Mesendoderm (in vitro differentiated cells): Measurements from ENCODE around the gene DDX50.

ENCODE experiments used
- DNase-seq: peaks from one replicate; pipeline ENCODE4 v3.0.0; 2013
- H2AK5ac ChIP-seq: 2 replicates; pipeline ENCODE4 v1.6.1; 2013; ENCODE audit warnings: low read length, inconsistent platforms
- H2BK120ac ChIP-seq: 2 replicates; pipeline ENCODE4 v1.6.1; 2013; ENCODE audit warnings: low read depth, mild to moderate bottlenecking, low read length, moderate library complexity, mixed read lengths
- H2BK15ac ChIP-seq: replicated peaks from 2 replicates; pipeline ENCODE4 v1.6.1; 2013; ENCODE audit warnings: low read depth, mild to moderate bottlenecking, moderate library complexity
- H2BK5ac ChIP-seq: 2 replicates; pipeline ENCODE4 v1.6.1; 2013; ENCODE audit warnings: low read length, inconsistent platforms
- H3K18ac ChIP-seq: 2 replicates; pipeline ENCODE4 v1.6.1; 2013; ENCODE audit warnings: mild to moderate bottlenecking, low read length, mixed read lengths
- H3K23ac ChIP-seq: one replicate; pipeline ENCODE4 v1.6.1; 2013; ENCODE audit warnings: low read length
- H3K27ac ChIP-seq: 2 replicates; pipeline ENCODE4 v1.5.1; 2013; ENCODE audit warnings: low read depth, mild to moderate bottlenecking, inconsistent platforms, low read length, moderate library complexity
- H3K27me3 ChIP-seq: 2 replicates; pipeline ENCODE4 v1.6.1; 2013; ENCODE audit warnings: low read length, control low read depth, mild to moderate bottlenecking, inconsistent platforms; ENCODE audit not compliant: insufficient read depth, poor library complexity
- H3K36me3 ChIP-seq: 2 replicates; pipeline ENCODE4 v1.6.1; 2013; ENCODE audit warnings: low read length, inconsistent platforms; ENCODE audit not compliant: control insufficient read depth, insufficient read depth
- H3K4ac ChIP-seq: one replicate; pipeline ENCODE4 v1.6.1; 2013; ENCODE audit warnings: low read depth, mild to moderate bottlenecking, low read length, moderate library complexity
- H3K4me1 ChIP-seq: 2 replicates; pipeline ENCODE4 v1.6.1; 2013; ENCODE audit warnings: low read depth, low read length, inconsistent platforms; ENCODE audit not compliant: control insufficient read depth
- H3K4me2 ChIP-seq: 2 replicates; pipeline ENCODE4 v1.6.1; 2013; ENCODE audit warnings: low read length
- H3K4me3 ChIP-seq: 2 replicates; pipeline ENCODE4 v1.5.1; 2013; ENCODE audit warnings: mild to moderate bottlenecking, low read length
- H3K56ac ChIP-seq: one replicate; pipeline ENCODE4 v1.6.1; 2013; ENCODE audit warnings: low read length
- H3K79me1 ChIP-seq: 2 replicates; pipeline ENCODE4 v1.6.1; 2013; ENCODE audit warnings: low read length, inconsistent platforms
- H3K79me2 ChIP-seq: 2 replicates; pipeline ENCODE4 v1.6.1; 2013; ENCODE audit warnings: mild to moderate bottlenecking, low read length; ENCODE audit not compliant: control insufficient read depth, insufficient read depth
- H3K9ac ChIP-seq: 2 replicates; pipeline ENCODE4 v1.6.1; 2013; ENCODE audit warnings: low read length, inconsistent platforms
- H4K5ac ChIP-seq: one replicate; pipeline ENCODE4 v1.6.1; 2013; ENCODE audit warnings: low read length
- H4K8ac ChIP-seq: one replicate; pipeline ENCODE4 v1.6.1; 2013; ENCODE audit warnings: low read depth, mild to moderate bottlenecking, control low read depth, low read length, moderate library complexity
- WGBS: extraction: QIAGEN DNeasy Blood & Tissue Kit; methylation state at CpG from one replicate; pipeline ENCODE4 v1.1.7; 2013; ENCODE audit warnings: low lambda C conversion rate, missing lambda C conversion rate; ENCODE audit not compliant: insufficient coverage; ENCODE audit errors: extremely low coverage; 5-methylcytosine and 5-hydroxymethylcytosine counted together

Gene DDX50

DNA sequence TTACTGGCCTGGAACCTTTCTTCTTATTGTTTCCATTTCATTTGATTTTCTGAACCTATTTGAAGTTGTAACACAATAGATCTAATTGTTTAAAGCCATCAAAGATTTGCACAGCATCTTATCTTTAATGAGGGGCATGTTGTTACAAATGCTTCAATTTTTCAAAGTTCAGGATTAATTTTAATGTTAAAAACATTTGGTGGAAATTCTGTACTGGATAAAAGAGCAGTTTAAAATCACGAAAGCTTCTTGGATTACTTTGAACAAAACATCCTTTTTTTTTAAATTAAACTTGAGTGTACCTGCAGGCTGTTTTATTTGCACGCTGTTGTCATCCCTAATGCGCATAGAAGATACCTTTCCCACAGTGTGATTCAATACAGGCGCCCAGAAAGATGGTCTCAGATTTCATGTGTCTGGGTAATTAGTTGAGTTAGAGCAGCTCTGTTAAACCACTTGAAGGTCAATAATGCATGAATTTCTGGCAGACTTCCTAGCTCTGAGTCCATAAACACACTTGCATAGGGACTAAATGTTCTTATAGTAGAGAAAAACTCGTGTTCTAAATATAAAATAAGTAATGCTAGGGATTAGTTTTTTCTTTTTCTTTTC lies 29.3 kb upstream of the DDX50 start:
- Histone ChIP-seq H3K27ac (no peak overlapping the region), H3K79me1 (no peaks in the 10 kb centered on the region), H3K4me1 (no peaks in the 10 kb centered on the region), H2BK15ac (no peak overlapping the region), H3K36me3 (no peaks in the 10 kb centered on the region), H3K4me2 (no peak overlapping the region), H2AK5ac (no peak overlapping the region), H3K18ac (no peak overlapping the region), H3K27me3 (no peaks in the 10 kb centered on the region), H3K4me3 (no peak overlapping the region), H3K23ac (no peak overlapping the region), H3K79me2 (no peaks in the 10 kb centered on the region), H2BK5ac (no peak overlapping the region), H3K9ac (no peak overlapping the region), H2BK120ac (no peak overlapping the region), H4K5ac (no peak overlapping the region), H4K8ac (no peak overlapping the region), H3K4ac (no peak overlapping the region), H3K56ac (no peak overlapping the region)
- DNase-seq: peak; percentile 37
- WGBS: no CpG with 5 or more reads among the region's 5 CpGs

GRCh38 chr10:68876246-68877138 lies 24.6 kb upstream of the DDX50 start:
- Histone ChIP-seq H3K4me1 (peaks cover 9% of the 10 kb centered on the region), H3K4ac (no peak overlapping the region), H3K36me3 (no peaks in the 10 kb centered on the region), H3K79me2 (no peaks in the 10 kb centered on the region), H4K5ac (no peak overlapping the region), H2AK5ac (no peak overlapping the region), H3K79me1 (no peaks in the 10 kb centered on the region), H2BK15ac (no peak overlapping the region), H3K9ac (no peak overlapping the region), H3K4me2 (no peak overlapping the region), H3K18ac (peak overlapping the region; percentile 14), H4K8ac (no peak overlapping the region), H3K56ac (no peak overlapping the region), H2BK5ac (no peak overlapping the region), H3K4me3 (no peak overlapping the region), H3K27me3 (no peaks in the 10 kb centered on the region), H3K23ac (no peak overlapping the region), H2BK120ac (no peak overlapping the region), H3K27ac (no peak overlapping the region)
- no CpG with 5 or more reads among the region's 15 CpGs for WGBS
- DNase-seq: no peak

DNA sequence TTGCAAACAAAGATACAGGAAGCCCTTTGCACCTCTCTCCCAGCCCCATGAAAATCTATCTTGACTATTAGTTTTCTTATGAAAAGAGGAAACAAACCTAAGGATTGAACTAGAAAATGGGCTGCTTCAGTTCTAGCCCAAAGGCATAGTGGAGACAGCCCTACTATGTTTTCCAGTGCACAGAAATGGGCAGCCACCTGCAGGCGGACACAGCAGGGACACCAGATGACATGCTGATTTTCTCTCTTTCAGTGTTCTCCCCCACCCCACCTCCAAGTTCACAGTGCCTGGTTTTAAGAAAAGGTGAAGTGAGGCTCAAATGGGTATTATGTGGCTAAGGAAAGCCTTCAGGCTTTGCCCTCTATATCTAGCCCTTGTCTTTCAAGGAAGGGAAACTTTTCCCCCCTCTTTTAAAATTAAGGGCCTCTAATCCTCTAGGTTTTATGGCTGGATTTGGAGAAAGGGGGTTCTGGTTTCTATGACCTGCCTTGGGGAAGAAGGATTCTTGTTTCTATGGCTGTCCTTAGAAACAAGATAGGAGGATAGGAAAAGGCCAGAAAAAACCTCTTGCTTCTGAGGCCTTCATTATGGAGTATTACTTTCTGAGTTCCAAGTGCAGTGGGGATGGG lies 23.5 kb upstream of the DDX50 start:
- Histone ChIP-seq H3K56ac (no peak overlapping the region), H2BK120ac (no peak overlapping the region), H2BK5ac (no peak overlapping the region), H3K4ac (no peak overlapping the region), H3K9ac (no peak overlapping the region), H3K18ac (no peak overlapping the region), H3K27me3 (no peaks in the 10 kb centered on the region), H3K4me1 (peaks cover 9% of the 10 kb centered on the region), H3K79me1 (no peaks in the 10 kb centered on the region), H2AK5ac (no peak overlapping the region), H4K5ac (no peak overlapping the region), H4K8ac (no peak overlapping the region), H3K4me2 (no peak overlapping the region), H3K36me3 (no peaks in the 10 kb centered on the region), H3K4me3 (no peak overlapping the region), H2BK15ac (no peak overlapping the region), H3K27ac (no peak overlapping the region), H3K79me2 (no peaks in the 10 kb centered on the region), H3K23ac (no peak overlapping the region)
- no CpG with 5 or more reads among the region's 1 CpG for WGBS
- no peak for DNase-seq

- Histone ChIP-seq H3K36me3 (no peaks in the 10 kb centered on the region), H2BK15ac (no peak overlapping the region), H3K4me1 (peaks cover 9% of the 10 kb centered on the region), H3K27me3 (no peaks in the 10 kb centered on the region), H3K79me1 (no peaks in the 10 kb centered on the region), H3K18ac (no peak overlapping the region), H3K4ac (no peak overlapping the region), H3K56ac (no peak overlapping the region), H3K23ac (no peak overlapping the region), H2BK120ac (no peak overlapping the region), H3K4me2 (no peak overlapping the region), H2AK5ac (no peak overlapping the region), H4K5ac (no peak overlapping the region), H3K79me2 (no peaks in the 10 kb centered on the region), H4K8ac (no peak overlapping the region), H3K4me3 (no peak overlapping the region), H2BK5ac (no peak overlapping the region), H3K9ac (no peak overlapping the region), H3K27ac (no peak overlapping the region)
- no peak for DNase-seq
These were observed 22.6 kb upstream of the DDX50 start for GRCh38 chr10:68878496-68878895.

DNA sequence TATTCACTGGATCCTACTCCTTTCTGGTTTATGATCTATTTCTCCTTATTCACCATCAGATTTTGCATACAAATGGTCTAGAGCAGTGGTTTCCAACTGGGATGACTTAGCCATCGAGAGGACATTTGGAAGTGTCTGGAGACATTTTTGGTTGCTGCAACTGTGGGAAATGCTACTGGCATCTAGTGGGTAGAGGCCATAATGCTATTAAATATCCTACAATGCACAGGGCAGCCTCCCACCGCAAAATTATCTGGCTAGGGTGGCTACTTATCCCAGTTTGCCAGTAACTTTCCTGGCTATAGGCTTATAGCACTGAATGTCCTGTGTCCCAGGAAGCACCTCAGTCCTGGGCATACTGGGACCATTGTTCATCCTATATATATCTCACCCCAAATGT lies 21.5 kb upstream of the DDX50 start:
- Histone ChIP-seq H2BK5ac (no peak overlapping the region), H2BK120ac (no peak overlapping the region), H3K4me1 (peaks cover 9% of the 10 kb centered on the region), H2BK15ac (no peak overlapping the region), H3K4ac (no peak overlapping the region), H3K79me2 (no peaks in the 10 kb centered on the region), H4K8ac (no peak overlapping the region), H3K27me3 (no peaks in the 10 kb centered on the region), H3K79me1 (no peaks in the 10 kb centered on the region), H3K23ac (no peak overlapping the region), H3K36me3 (no peaks in the 10 kb centered on the region), H3K9ac (no peak overlapping the region), H3K27ac (no peak overlapping the region), H2AK5ac (no peak overlapping the region), H3K56ac (no peak overlapping the region), H4K5ac (no peak overlapping the region), H3K18ac (no peak overlapping the region), H3K4me2 (no peak overlapping the region), H3K4me3 (no peak overlapping the region)
- no peak for DNase-seq
- no CpG with 5 or more reads among the region's 2 CpGs for WGBS
